ENCODE data around the gene RNF13. TPM values are rescaled to one million over a fixed set of nuclear protein-coding genes. Genes with fewer than 3 reads are reported as not detected.

The RNF13 gene
- total and polyA plus RNA-seq, 2 donors (not counting 1 experiment from before 2014, with no cell fraction given), result 38.0 to 86.5 TPM

- POLR2A ChIA-PET, result no interaction called here
- H3K79me2 ChIP-seq (ENCODE audit: control insufficient read depth, insufficient read depth, low read length), result no peaks in the 10 kb centered on the region
- no peaks in the 10 kb centered on the region for H4K20me1 ChIP-seq (ENCODE audit: control insufficient read depth, insufficient read depth, low read length, poor library complexity, severe bottlenecking)
- H3K27ac ChIP-seq (ENCODE audit: low read length in 2 of 2), result no peak overlapping the region
- no peaks in the 10 kb centered on the region for H3K9me3 Mint-ChIP-seq (ENCODE audit: insufficient read depth)
- H3K9me3 ChIP-seq (ENCODE audit: control extremely low read depth in 1 of 3, control insufficient read depth in 2 of 3, insufficient read depth in 1 of 3, low read length in 2 of 3), result no peaks in the 10 kb centered on the region
- H3K9ac ChIP-seq (ENCODE audit: low read length), result no peak overlapping the region
- H3K4me3 Mint-ChIP-seq, result no peak overlapping the region
- CTCF ChIA-PET, result interaction anchor here (1.1 to 17.2 kb wide), 4 partner anchors 10 to 104 kb away, joined by 3 to 307 read pairs (median 10); partner anchors contain the start of gene COMMD2
- no peak for DNase-seq
- H3K27me3 Mint-ChIP-seq, result peaks cover 12% of the 10 kb centered on the region
- 92% methylated on average over 1 of the region's 1 CpG for WGBS (ENCODE audit: insufficient coverage)
- intact Hi-C loops (cut with micrococcal nuclease), result no loop called here
- H3K4me3 ChIP-seq (ENCODE audit: control extremely low read depth in 1 of 5, extremely low read depth in 1 of 5, insufficient read depth in 1 of 5, low read depth in 2 of 5, low read length in 4 of 5), result no peak overlapping the region
- no peaks in the 10 kb centered on the region for H3K36me3 ChIP-seq (replicated peaks in 1 of 2; ENCODE audit: control extremely low read depth in 1 of 2, control insufficient read depth in 1 of 2, extremely low read depth in 1 of 2, insufficient read depth in 2 of 2, low read length in 1 of 2)
- H2AFZ ChIP-seq (ENCODE audit: insufficient read depth, low read depth, low read length, poor library complexity, severe bottlenecking), result no peak overlapping the region
- no peaks in the 10 kb centered on the region for H3K27me3 ChIP-seq (replicated peaks in 1 of 4; ENCODE audit: control extremely low read depth in 1 of 4, control insufficient read depth in 3 of 4, insufficient read depth in 4 of 4, low read length in 3 of 4)
- H3K4me1 Mint-ChIP-seq, result peaks cover 10% of the 10 kb centered on the region
- H3K4me1 ChIP-seq (ENCODE audit: control insufficient read depth in 2 of 2, insufficient read depth in 2 of 2, low read length in 2 of 2), result peaks cover 10 to 12% of the 10 kb centered on the region in 2 donors
- no peak for ATAC-seq (ENCODE audit: low read depth)
- TF ChIP-seq EZH2 (IDR thresholded peaks at IDR 0.05; ENCODE audit: borderline replicate concordance, insufficient read depth, low read depth, low read length, poor library complexity, severe bottlenecking) (no peak), CTCF (IDR thresholded peaks at IDR 0.05) (no peak)
- no peak overlapping the region for H3K27ac Mint-ChIP-seq
- H3K4me2 ChIP-seq (replicated peaks; ENCODE audit: low read depth, low read length, poor library complexity, severe bottlenecking), result no peak overlapping the region
These were observed 36.8 kb upstream of the RNF13 start for GRCh38 chr3:149776170-149776569.

GRCh38 chr3:149777414-149778214 lies 35.4 kb upstream of the RNF13 start:
- intact Hi-C loops (cut with micrococcal nuclease), result no loop called here
- H3K4me1 ChIP-seq (ENCODE audit: control insufficient read depth in 2 of 2, insufficient read depth in 2 of 2, low read length in 2 of 2), result peaks cover 24 to 25% of the 10 kb centered on the region in 2 donors
- H3K27ac ChIP-seq (ENCODE audit: low read length in 2 of 2), result no peak overlapping the region
- no peak overlapping the region for H3K9ac ChIP-seq (ENCODE audit: low read length)
- no peak overlapping the region for H2AFZ ChIP-seq (ENCODE audit: insufficient read depth, low read depth, low read length, poor library complexity, severe bottlenecking)
- no peak overlapping the region for H3K4me2 ChIP-seq (replicated peaks; ENCODE audit: low read depth, low read length, poor library complexity, severe bottlenecking)
- no peaks in the 10 kb centered on the region for H3K36me3 ChIP-seq (replicated peaks in 1 of 2; ENCODE audit: control extremely low read depth in 1 of 2, control insufficient read depth in 1 of 2, extremely low read depth in 1 of 2, insufficient read depth in 2 of 2, low read length in 1 of 2)
- no peak overlapping the region for H3K4me3 ChIP-seq (ENCODE audit: control extremely low read depth in 1 of 5, extremely low read depth in 1 of 5, insufficient read depth in 1 of 5, low read depth in 2 of 5, low read length in 4 of 5)
- ATAC-seq (ENCODE audit: low read depth) (no peak), DNase-seq (no peak)
- H3K79me2 ChIP-seq (ENCODE audit: control insufficient read depth, insufficient read depth, low read length), result no peaks in the 10 kb centered on the region
- Mint-ChIP-seq H3K27me3 (peaks cover 6% of the 10 kb centered on the region), H3K9me3 (ENCODE audit: insufficient read depth) (no peaks in the 10 kb centered on the region), H3K4me1 (peaks cover 20% of the 10 kb centered on the region), H3K27ac (no peak overlapping the region), H3K4me3 (no peak overlapping the region)
- H3K27me3 ChIP-seq (replicated peaks in 1 of 4; ENCODE audit: control extremely low read depth in 1 of 4, control insufficient read depth in 3 of 4, insufficient read depth in 4 of 4, low read length in 3 of 4), result no peaks in the 10 kb centered on the region
- H3K9me3 ChIP-seq (ENCODE audit: control extremely low read depth in 1 of 3, control insufficient read depth in 2 of 3, insufficient read depth in 1 of 3, low read length in 2 of 3), result no peaks in the 10 kb centered on the region
- no peaks in the 10 kb centered on the region for H4K20me1 ChIP-seq (ENCODE audit: control insufficient read depth, insufficient read depth, low read length, poor library complexity, severe bottlenecking)
- whole genome bisulfite sequencing (ENCODE audit: insufficient coverage), result 100% methylated on average over 2 of the region's 2 CpGs
- no peak for TF ChIP-seq EZH2 (IDR thresholded peaks at IDR 0.05; ENCODE audit: borderline replicate concordance, insufficient read depth, low read depth, low read length, poor library complexity, severe bottlenecking)
- TF ChIP-seq CTCF (IDR thresholded peaks at IDR 0.05), result no peak
- CTCF ChIA-PET, result interaction anchor here (1.0 to 3.4 kb wide), 4 partner anchors 11 to 103 kb away, joined by 3 to 15 read pairs (median 6); no protein-coding TSS in a partner anchor
- POLR2A ChIA-PET, result no interaction called here
